ENCODE measurements around the gene BBS2.

DNA sequence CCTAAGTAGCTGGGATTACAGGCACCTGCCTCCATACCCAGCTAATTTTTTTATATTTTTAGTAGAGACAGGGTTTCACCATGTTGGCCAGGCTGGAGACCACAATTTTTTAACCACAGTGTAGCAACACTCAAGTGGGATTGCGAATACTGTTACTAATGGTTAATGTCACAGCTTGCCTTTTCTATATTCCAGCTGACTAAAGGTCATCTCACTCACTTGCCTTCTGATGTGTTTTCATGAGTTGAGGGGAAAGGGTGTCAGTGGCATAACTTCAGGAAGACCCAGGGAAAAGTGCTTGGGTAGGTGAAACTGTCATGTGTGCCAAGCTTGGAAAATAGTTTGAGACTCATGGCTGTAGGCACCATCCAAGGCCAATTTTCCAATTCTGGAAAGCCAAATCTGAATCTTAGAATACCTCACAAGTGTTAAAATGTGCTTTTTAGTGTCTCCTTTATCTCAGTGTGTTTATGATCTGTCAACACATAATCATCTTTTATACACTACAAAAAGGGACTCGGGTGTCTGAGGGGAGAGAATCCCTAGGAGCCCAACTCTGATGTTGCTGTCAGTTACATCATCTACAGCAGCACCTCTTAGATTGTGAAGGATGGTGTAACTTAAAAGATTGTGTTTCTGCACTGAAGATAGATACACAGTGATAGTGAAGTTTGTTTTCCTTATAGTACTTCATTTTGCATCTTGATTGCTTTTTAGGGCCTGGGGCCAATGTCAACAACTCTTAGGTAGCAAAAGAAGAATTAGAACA, 41.4 kb downstream of the BBS2 start:
- TF ChIP-seq, protein P1, sequence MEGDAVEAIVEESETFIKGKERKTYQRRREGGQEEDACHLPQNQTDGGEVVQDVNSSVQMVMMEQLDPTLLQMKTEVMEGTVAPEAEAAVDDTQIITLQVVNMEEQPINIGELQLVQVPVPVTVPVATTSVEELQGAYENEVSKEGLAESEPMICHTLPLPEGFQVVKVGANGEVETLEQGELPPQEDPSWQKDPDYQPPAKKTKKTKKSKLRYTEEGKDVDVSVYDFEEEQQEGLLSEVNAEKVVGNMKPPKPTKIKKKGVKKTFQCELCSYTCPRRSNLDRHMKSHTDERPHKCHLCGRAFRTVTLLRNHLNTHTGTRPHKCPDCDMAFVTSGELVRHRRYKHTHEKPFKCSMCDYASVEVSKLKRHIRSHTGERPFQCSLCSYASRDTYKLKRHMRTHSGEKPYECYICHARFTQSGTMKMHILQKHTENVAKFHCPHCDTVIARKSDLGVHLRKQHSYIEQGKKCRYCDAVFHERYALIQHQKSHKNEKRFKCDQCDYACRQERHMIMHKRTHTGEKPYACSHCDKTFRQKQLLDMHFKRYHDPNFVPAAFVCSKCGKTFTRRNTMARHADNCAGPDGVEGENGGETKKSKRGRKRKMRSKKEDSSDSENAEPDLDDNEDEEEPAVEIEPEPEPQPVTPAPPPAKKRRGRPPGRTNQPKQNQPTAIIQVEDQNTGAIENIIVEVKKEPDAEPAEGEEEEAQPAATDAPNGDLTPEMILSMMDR (conservative IDR thresholded peaks at IDR 0.05 in 1 of 2, IDR thresholded peaks at IDR 0.05 in 1 of 2; ENCODE audit: extremely low read depth in 1 of 2, insufficient read depth in 1 of 2, low read depth in 1 of 2, low read length in 2 of 2): no peak
- TF ChIP-seq EZH2 (IDR thresholded peaks at IDR 0.05; ENCODE audit: borderline replicate concordance, low read length): no peak

All from mammary epithelial cell (primary cell).